IPS DF 19.7 (cell line): ENCODE measurements around the gene DNAJA4.

ENCODE experiments used
- DNase-seq: peaks from one replicate; pipeline ENCODE4 v3.0.0-alpha.2; 2013; ENCODE audit warnings: low read depth, low spot score

Gene DNAJA4

GRCh38 chr15:78264304-78265136 lies at the start of gene DNAJA4:
Gene DNAJA4 (plus strand): TSS chr15:78264562. CDS start chr15:78264764, 202 bp downstream.
- DNase-seq = no peak

GRCh38 chr15:78216276-78217104 lies 47.9 kb upstream of the DNAJA4 start:
- no peak for DNase-seq

GRCh38 chr15:78220713-78221112 lies 43.6 kb upstream of the DNAJA4 start:
- no peak for DNase-seq

GRCh38 chr15:78222745-78223395 lies 41.5 kb upstream of the DNAJA4 start:
- DNase-seq = no peak

- no peak for DNase-seq
Observed at GRCh38 chr15:78223396-78224022, 40.9 kb upstream of the DNAJA4 start.

- DNase-seq = no peak
Observed at GRCh38 chr15:78224023-78224411, 40.3 kb upstream of the DNAJA4 start.

GRCh38 chr15:78225783-78226541 lies 38.4 kb upstream of the DNAJA4 start:
- DNase-seq = no peak

- no peak for DNase-seq
Observed at GRCh38 chr15:78228356-78228996, 35.9 kb upstream of the DNAJA4 start.

- DNase-seq = no peak
Observed at GRCh38 chr15:78229431-78230406, 34.6 kb upstream of the DNAJA4 start.

- DNase-seq = no peak
Observed at GRCh38 chr15:78232951-78233350, 31.4 kb upstream of the DNAJA4 start.

GRCh38 chr15:78233496-78233895 lies 30.9 kb upstream of the DNAJA4 start:
- DNase-seq = no peak

- peak; percentile 63 for DNase-seq
Observed at GRCh38 chr15:78234515-78235040, 29.8 kb upstream of the DNAJA4 start, which contains the start of gene ACSBG1. Gene ACSBG1 (minus strand): TSS chr15:78234565. CDS start chr15:78234501, 64 bp downstream.

- DNase-seq = no peak
Observed at GRCh38 chr15:78236491-78236890, 27.9 kb upstream of the DNAJA4 start.

- DNase-seq = no peak
Observed at GRCh38 chr15:78237146-78237545, 27.2 kb upstream of the DNAJA4 start.

- DNase-seq = no peak
Observed at GRCh38 chr15:78239811-78240210, 24.6 kb upstream of the DNAJA4 start.

GRCh38 chr15:78241017-78241416 lies 23.3 kb upstream of the DNAJA4 start:
- peak; percentile 63 for DNase-seq

GRCh38 chr15:78242128-78242527 lies 22.2 kb upstream of the DNAJA4 start:
- no peak for DNase-seq

- no peak for DNase-seq
Observed at GRCh38 chr15:78243058-78243457, 21.3 kb upstream of the DNAJA4 start.

- DNase-seq = no peak
Observed at GRCh38 chr15:78243491-78243941, 20.8 kb upstream of the DNAJA4 start.
